NT2/D1 (cell line): ENCODE data around the gene FBXO17.

Source experiments
- YY1 ChIP-seq: IDR thresholded peaks from 2 replicates; pipeline ENCODE4 v1.6.1; 2011; ENCODE audit not compliant: insufficient read length, insufficient read depth
- ZNF274 ChIP-seq: IDR thresholded peaks from 2 replicates; pipeline ENCODE4 v1.6.1; 2011; ENCODE audit warnings: mild to moderate bottlenecking, low read depth, low read length

DNA sequence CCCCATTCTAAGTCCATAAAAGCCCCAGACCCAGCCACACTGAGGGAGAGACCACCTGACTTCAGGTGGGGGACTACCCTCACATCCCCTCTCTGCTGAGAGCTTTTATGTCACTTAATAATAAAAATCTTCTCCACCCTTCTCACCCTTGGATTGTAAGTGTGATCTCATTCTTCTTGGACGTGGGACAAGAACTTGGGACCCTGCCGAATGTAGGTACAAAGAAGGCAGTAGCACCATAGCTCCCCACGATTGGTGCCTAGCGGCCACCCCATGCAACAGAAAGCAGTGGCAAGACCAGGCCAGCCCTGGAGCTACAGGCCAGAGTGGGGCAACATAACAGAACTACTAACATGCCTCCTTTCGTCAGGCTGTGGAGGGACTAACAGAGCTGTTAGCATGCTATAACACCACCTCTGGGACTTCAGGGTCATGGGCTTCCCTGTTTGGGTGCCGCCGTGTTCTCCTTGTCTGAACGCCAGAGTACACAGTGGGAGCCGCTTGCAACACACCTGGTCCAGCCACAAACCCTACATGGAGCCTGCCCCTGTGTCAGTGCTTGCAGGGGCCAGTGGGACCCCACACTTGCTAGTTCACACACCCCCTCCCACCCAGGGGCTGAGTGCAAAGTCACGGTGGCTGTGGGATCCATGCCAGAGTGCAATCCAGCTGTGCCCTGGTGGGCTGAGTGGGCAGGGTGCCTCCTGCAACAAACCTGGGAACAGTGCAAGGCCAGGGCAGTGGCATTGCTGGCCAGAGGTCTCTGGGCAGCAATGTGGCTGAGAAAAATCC lies 5.2 kb upstream of the FBXO17 start:
- TF ChIP-seq YY1 (no peak), ZNF274 (no peak)
